Endodermal cell (in vitro differentiated cells): ENCODE measurements around the gene FXR1. TPM values are rescaled to one million over a fixed set of nuclear protein-coding genes. Genes with fewer than 3 reads are reported as not detected.

Source experiments
- DNase-seq: peaks from one replicate; pipeline ENCODE4 v3.0.0-alpha.2; 2017
- H3K27ac ChIP-seq: 2 replicates; pipeline ENCODE4 v1.5.1; 2013; ENCODE audit warnings: mild to moderate bottlenecking, low read depth, low read length, moderate library complexity
- H3K27me3 ChIP-seq: 2 replicates; pipeline ENCODE4 v1.6.1; 2013; ENCODE audit warnings: mild to moderate bottlenecking, low read length, moderate library complexity; ENCODE audit not compliant: insufficient read depth, control insufficient read depth, poor library complexity, severe bottlenecking
- H3K36me3 ChIP-seq: 2 replicates; pipeline ENCODE4 v1.7.0; 2013; ENCODE audit warnings: mild to moderate bottlenecking, low read length, moderate library complexity; ENCODE audit not compliant: control insufficient read depth, insufficient read depth
- H3K4me1 ChIP-seq: one replicate; pipeline ENCODE4 v1.7.0; 2013; ENCODE audit warnings: low read length; ENCODE audit not compliant: control insufficient read depth, insufficient read depth
- H3K4me3 ChIP-seq: 2 replicates; pipeline ENCODE4 v1.5.1; 2013; ENCODE audit warnings: mild to moderate bottlenecking, low read length, moderate library complexity
- H3K9ac ChIP-seq: 2 replicates; pipeline ENCODE4 v1.6.1; 2013; ENCODE audit warnings: mild to moderate bottlenecking, low read length, moderate library complexity; ENCODE audit not compliant: poor library complexity, severe bottlenecking; ENCODE audit errors: extremely low read depth
- H3K9me3 ChIP-seq: 2 replicates; pipeline ENCODE4 v1.6.1; 2013; ENCODE audit warnings: mild to moderate bottlenecking, low read length, moderate library complexity; ENCODE audit not compliant: control insufficient read depth
- H3K27ac Mint-ChIP-seq: 2 replicates; pipeline ENCODE4 v1.8.0; 2020; ENCODE audit warnings: mixed read lengths
- H3K27me3 Mint-ChIP-seq: 2 replicates; pipeline ENCODE4 v1.8.0; 2021; ENCODE audit warnings: mild to moderate bottlenecking, mixed read lengths; ENCODE audit not compliant: insufficient read depth
- H3K36me3 Mint-ChIP-seq: 2 replicates; pipeline ENCODE4 v1.8.0; 2020; ENCODE audit warnings: low read depth, mixed read lengths
- H3K4me1 Mint-ChIP-seq: 2 replicates; pipeline ENCODE4 v1.8.0; 2020; ENCODE audit warnings: mixed read lengths
- H3K4me3 Mint-ChIP-seq: 2 replicates; pipeline ENCODE4 v1.8.0; 2020; ENCODE audit warnings: mild to moderate bottlenecking, moderate library complexity, mixed read lengths
- H3K9me3 Mint-ChIP-seq: 2 replicates; pipeline ENCODE4 v1.8.0; 2020; ENCODE audit warnings: mild to moderate bottlenecking, mixed read lengths
- WGBS, 2 experiments: methylation state at CpG; one replicate each; pipeline versions ENCODE4 v1.1.5 to v1.1.7; 2013; ENCODE audit warnings: missing lambda C conversion rate in 2 of 2, mixed read lengths in 1 of 2; ENCODE audit not compliant: insufficient coverage in 1 of 2, insufficient read length in 1 of 2; 5-methylcytosine and 5-hydroxymethylcytosine counted together
- total RNA-seq, 2 donors: library from RNA; stranded (reverse); fragmentation: NEBNext Ultra II Directional in 1 of 2; extraction: Animal tissue kit (Norgen Biotek cat#: 25700) in 1 of 2; gene quantifications; 2 replicates in 1 of 2; 3 replicates in 1 of 2; pipeline ENCODE4 v1.2.1, GENCODE V29; 2021
- TF ChIP-seq, protein P1 (sequence below): fragments of 200-600 bp; sonication (generic); conservative IDR thresholded peaks from 2 replicates; pipeline ENCODE4 v1.5.0; 2021; ENCODE audit warnings: antibody characterized with exemption, mild to moderate bottlenecking

FXR1 gene
- total RNA-seq, 2 donors from 2014 or later: 252 to 298 TPM

DNA sequence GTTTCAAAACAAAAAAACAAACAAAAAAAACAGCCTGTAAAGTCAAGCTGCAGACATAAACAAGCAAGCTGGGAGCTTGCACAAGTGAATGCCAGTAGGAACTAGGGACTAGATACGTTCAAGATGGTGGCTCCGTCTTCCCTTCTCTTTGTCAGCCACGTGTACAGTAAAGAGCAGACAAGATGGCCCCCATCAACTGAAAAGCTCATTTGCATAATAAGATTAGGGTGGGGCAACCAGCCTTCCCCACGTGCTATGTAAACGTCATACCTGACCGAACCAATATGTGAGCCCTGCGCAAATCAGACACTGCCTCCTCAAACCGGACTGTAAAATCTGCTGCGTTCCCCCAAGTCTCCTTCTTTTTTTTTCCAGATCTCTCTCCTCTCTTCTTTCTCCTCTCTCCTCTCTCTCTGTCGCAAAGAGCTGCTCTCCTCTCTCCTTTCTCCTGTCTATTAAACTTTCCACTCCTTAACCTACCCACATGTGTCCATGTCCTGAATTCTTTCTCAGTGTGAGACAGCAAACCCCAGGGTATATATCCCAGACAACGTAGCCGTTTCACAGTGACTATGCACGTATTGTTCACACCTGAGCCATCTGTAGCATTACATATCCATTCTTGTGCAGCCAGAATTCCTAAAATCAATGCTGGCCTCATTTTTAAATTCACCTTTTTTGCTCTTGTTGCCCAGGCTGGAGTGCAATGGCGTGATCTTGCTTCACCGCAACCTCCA, 31.2 kb upstream of the FXR1 start:
- no peaks in the 10 kb centered on the region for H3K4me1 Mint-ChIP-seq
- Histone ChIP-seq H3K4me1 (no peaks in the 10 kb centered on the region), H3K9ac (no peak overlapping the region), H3K9me3 (no peaks in the 10 kb centered on the region), H3K36me3 (no peaks in the 10 kb centered on the region), H3K27ac (no peak overlapping the region), H3K27me3 (no peaks in the 10 kb centered on the region), H3K4me3 (no peak overlapping the region)
- H3K27me3 Mint-ChIP-seq: no peaks in the 10 kb centered on the region
- H3K4me3 Mint-ChIP-seq: no peak overlapping the region
- WGBS, 2 experiments: 91 to 96% methylated on average over 12 to 15 of the region's 15 CpGs
- H3K36me3 Mint-ChIP-seq: no peaks in the 10 kb centered on the region
- peak overlapping the region; percentile 41 for H3K27ac Mint-ChIP-seq
- H3K9me3 Mint-ChIP-seq: no peaks in the 10 kb centered on the region
- no peak for DNase-seq
- TF ChIP-seq, protein P1, sequence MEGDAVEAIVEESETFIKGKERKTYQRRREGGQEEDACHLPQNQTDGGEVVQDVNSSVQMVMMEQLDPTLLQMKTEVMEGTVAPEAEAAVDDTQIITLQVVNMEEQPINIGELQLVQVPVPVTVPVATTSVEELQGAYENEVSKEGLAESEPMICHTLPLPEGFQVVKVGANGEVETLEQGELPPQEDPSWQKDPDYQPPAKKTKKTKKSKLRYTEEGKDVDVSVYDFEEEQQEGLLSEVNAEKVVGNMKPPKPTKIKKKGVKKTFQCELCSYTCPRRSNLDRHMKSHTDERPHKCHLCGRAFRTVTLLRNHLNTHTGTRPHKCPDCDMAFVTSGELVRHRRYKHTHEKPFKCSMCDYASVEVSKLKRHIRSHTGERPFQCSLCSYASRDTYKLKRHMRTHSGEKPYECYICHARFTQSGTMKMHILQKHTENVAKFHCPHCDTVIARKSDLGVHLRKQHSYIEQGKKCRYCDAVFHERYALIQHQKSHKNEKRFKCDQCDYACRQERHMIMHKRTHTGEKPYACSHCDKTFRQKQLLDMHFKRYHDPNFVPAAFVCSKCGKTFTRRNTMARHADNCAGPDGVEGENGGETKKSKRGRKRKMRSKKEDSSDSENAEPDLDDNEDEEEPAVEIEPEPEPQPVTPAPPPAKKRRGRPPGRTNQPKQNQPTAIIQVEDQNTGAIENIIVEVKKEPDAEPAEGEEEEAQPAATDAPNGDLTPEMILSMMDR: no peak

DNA sequence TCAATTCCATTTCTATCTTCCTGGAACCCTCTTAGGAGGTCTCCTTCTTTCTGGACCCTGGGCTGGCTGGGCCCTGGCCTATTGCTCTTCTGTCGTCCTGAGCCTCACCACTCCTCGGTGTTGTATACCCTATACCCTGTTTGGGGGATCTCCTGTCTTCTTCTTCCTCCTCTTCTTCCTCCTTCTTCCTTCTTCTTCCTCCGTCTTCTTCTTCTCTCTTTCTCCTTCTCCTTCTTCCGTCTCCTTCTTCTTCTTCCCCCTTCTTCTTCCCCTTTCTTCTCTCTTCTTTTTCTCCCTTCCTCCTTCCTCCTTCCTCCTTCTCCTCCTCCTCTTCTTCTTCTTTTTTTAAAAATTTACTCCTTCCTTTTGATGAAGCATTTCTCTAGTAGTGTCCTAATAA, 30.4 kb upstream of the FXR1 start:
- no peak overlapping the region for H3K4me3 ChIP-seq
- no peaks in the 10 kb centered on the region for H3K36me3 ChIP-seq
- H3K4me1 ChIP-seq: no peaks in the 10 kb centered on the region
- peaks cover 4% of the 10 kb centered on the region for H3K9me3 ChIP-seq
- no peaks in the 10 kb centered on the region for H3K27me3 ChIP-seq
- TF ChIP-seq, protein P1: no peak
- Mint-ChIP-seq H3K4me3 (no peak overlapping the region), H3K27me3 (no peaks in the 10 kb centered on the region), H3K4me1 (no peaks in the 10 kb centered on the region), H3K27ac (no peak overlapping the region), H3K36me3 (no peaks in the 10 kb centered on the region), H3K9me3 (no peaks in the 10 kb centered on the region)
- no peak overlapping the region for H3K27ac ChIP-seq
- DNase-seq: no peak
- WGBS, 2 experiments: 86 to 95% methylated on average over 4 of the region's 4 CpGs
- no peak overlapping the region for H3K9ac ChIP-seq

DNA sequence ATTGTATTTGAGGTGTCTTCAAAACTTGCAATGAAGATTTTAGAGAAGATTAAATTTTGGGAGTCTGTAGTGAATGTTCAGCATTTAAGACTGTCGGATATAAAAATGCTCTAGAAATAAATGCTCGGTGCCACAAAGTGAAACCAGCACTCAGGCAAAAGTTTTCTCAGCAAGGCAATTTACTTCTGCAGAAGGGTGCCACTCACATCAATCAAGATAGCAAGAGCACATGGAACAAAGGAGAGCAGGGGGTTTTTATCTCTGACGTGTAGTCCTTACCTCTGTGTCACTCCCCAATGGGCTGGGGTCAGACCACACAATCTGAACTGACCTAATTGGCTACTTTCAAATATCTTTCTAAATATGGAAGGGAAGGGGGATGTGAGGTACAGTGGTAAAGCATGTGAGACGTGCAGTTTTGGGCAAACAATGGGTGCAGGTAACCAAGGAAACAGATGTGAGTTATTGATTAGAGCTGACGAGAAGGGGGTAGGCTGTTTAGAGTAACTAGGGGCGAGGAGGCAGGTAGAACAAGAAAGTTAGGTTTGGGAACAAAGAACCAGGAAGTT, 23.4 kb upstream of the FXR1 start:
- Histone ChIP-seq H3K4me3 (peak overlapping the region; percentile 10), H3K4me1 (no peaks in the 10 kb centered on the region), H3K27ac (no peak overlapping the region), H3K9me3 (peaks cover 29% of the 10 kb centered on the region), H3K27me3 (no peaks in the 10 kb centered on the region), H3K9ac (no peak overlapping the region), H3K36me3 (no peaks in the 10 kb centered on the region)
- Mint-ChIP-seq H3K36me3 (no peaks in the 10 kb centered on the region), H3K27me3 (no peaks in the 10 kb centered on the region), H3K4me1 (no peaks in the 10 kb centered on the region), H3K4me3 (no peak overlapping the region), H3K27ac (no peak overlapping the region), H3K9me3 (peaks cover 36% of the 10 kb centered on the region)
- TF ChIP-seq, protein P1: no peak
- WGBS, 2 experiments: 89% methylated on average over 5 to 6 of the region's 6 CpGs
- DNase-seq: peak; percentile 61
